SKM-1 treated with dmso at 0.1 percent for 144 hours (cell line): ENCODE measurements around the gene IRF3.
"Not testable (repeated sequence)": the region's sequence is repeated elsewhere in the genome, so short reads cannot be mapped to it uniquely, and the experiment has no call there.

Experiments used
- DNase-seq: peaks from one replicate; lab custom pipeline; 2025; ENCODE audit not compliant: unreplicated experiment; lab: John Stamatoyannopoulos, UW

IRF3 gene

GRCh38 chr19:49629659-49630058, 36.0 kb downstream of the IRF3 start:
- no peak for DNase-seq

DNA sequence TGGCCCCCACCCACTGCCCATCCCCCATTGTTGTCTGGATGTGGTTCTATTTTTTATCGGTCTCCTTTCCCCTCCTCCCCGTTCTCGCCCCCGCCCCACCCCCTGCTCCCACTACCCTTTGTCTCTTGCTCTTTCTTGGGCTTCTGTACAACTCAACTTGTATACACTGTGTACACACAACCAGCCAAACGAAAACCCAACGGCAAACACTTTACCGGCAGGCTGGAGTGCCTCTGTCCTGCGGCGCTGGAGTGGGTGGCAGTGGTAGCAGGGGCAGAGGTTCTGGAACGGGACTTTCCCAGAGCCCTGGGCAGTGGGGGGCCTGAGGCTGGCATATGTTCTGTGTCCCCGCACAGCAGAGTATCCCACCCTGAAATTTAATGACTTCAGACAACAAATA, 39.4 kb downstream of the IRF3 start:
- DNase-seq, result no peak

GRCh38 chr19:49624967-49625910, 40.4 kb downstream of the IRF3 start:
- no peak for DNase-seq

DNA sequence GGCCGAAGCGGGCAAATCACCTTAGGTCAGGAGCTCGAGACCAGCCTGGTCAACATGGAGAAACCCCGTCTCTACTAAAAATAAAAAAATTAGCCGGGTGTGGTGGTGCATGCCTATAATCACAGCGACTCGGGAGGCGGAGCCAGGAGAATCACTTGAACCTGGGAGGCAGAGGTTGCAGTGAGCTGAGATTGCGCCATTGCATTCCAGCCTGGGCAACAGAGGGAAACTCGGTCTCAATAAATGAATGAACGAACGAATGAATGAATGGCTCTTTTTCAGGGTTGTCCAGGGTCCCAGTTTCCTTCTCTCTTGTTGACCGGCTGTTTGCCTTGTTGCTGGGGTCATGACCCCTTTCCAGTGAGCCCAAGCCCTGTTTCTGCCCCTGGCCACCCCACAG, 47.8 kb downstream of the IRF3 start:
- not testable (repeated sequence) for DNase-seq

DNA sequence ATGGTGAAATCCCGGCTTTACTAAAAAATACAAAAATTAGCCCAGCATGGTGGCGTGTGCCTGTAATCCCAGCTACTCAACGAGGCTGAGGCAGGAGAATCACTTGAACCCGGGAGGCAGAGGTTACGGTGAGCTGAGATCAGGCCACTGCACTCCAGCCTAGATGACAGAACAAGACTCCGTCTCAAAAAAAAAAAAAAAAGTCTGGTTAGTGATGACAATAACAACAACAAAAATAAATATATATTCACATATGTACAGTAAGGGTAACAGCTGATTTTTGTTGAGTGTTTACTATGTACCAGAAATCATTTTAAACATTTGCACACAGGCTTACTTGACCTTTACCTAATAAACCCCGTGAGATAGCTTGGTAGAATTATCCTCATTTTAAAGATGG, 48.7 kb downstream of the IRF3 start:
- no peak for DNase-seq

GRCh38 chr19:49616532-49616931, 49.1 kb downstream of the IRF3 start:
- DNase-seq, result no peak

GRCh38 chr19:49615861-49616260, 49.8 kb downstream of the IRF3 start:
- no peak for DNase-seq

DNA sequence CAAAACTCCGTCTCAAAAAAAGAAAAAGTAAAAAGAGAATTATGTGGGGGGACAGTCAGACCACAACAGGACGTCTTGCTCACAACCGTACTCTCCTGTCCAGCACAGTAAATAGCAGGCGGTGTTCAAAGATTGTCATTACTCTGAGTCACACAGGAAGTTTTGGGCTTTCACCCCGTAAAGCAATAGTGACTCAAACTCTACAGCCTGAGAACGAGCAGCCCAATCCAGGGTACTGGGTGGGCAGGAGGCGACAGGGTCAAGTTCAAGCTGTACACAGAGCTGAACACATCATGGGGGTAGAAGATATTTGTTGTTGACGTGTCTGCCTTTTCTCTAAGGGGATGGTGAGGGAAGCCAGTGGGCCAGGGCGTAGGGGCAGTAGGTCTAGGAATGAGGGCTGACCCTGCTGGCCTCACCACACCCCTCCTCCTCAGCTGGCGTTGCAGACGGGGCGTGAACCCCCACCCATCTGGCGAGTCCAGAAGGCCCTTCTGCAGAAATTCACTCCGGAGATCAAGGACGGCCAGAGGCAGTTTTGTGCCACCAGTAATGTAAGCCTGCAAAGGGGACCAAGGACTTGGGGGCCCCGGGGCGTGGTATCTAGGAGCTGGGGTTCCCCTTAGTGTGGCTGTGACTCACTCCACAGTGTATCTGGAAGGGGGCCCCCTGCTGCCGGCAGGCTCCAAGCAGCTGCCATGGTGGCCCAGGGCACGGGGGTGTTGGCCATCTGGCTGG, 51.4 kb downstream of the IRF3 start:
- no peak for DNase-seq

- DNase-seq, result no peak
Measured at GRCh38 chr19:49613374-49613773, 52.3 kb downstream of the IRF3 start.
